ENCODE measurements around the gene UBE2L5. TPM values are rescaled to one million over a fixed set of nuclear protein-coding genes. Genes with fewer than 3 reads are reported as not detected.

The UBE2L5 gene
- total RNA-seq, 1 experiment from 2014 or later: 0.13 TPM

DNA sequence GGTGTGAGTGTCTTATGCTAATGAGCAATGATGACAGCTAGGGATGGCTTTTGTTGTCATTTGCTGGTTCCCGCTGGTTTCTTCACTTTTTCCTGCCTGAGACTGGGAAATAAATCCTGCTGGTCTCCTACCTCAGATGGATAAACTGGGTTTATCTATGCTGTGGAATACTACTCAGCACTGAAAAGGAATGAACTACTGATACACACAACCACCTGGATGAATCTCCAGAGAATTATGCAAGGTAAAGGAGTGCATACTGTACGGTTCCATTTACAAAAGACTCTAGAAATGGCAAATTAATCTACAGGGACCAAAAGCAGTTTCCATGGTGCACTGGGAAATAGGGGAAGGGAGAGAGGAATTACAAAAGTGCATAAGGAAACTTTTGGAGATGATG, 41.2 kb upstream of the UBE2L5 start:
- Mint-ChIP-seq H3K36me3 (no peaks in the 10 kb centered on the region), H3K4me3 (no peak overlapping the region), H3K27me3 (ENCODE audit: low read depth) (no peaks in the 10 kb centered on the region), H3K4me1 (peaks cover 22% of the 10 kb centered on the region), H3K27ac (no peak overlapping the region), H3K9me3 (peaks cover 4% of the 10 kb centered on the region)
- DNase-seq (ENCODE audit: low spot score): no peak
- ChIA-PET CTCF (no interaction called here), POLR2A (no interaction called here)
- no peak for TF ChIP-seq CREM (CRISPR knock-in tag; IDR thresholded peaks at IDR 0.05)
- no peak for ATAC-seq

DNA sequence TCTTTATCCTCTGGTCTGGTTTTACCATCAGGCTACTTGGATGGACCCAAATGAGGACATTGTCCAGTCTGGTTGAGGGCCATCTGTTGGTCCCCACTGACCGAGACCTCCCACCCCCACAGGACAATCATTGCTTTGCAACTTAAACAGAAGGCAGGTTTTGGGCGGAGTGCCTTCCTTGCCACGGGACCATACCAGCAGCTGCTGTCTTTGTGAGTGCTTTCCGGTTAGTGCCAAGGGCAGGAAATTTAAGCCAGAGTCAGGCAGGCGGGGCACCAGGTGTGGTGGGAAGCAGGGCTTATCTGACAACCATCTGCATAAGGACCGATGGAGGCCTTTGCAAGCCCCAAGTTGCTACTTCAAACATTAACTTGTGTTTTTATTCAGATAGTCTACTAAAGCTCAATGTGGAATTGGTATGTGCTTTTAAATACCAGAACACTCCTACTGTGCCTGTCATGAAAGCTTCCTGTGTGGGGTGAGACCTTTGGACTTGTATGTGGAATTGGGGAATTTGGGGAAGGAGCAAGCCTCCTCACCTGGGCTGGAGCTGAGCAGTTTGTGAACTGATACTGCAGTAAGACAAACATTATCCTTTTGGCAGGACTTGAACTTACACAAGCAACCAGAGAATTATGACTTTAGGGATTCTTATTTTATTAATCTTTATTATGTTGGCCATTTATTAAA, 39.3 kb upstream of the UBE2L5 start:
- no peak overlapping the region for H3K4me3 Mint-ChIP-seq
- H3K27me3 Mint-ChIP-seq (ENCODE audit: low read depth): no peaks in the 10 kb centered on the region
- POLR2A ChIA-PET: interaction anchor here (1.0 kb wide), 1 partner anchor 12 kb away, joined by 3 read pairs; no protein-coding TSS in a partner anchor
- H3K9me3 Mint-ChIP-seq: peaks cover 4% of the 10 kb centered on the region
- H3K27ac Mint-ChIP-seq: no peak overlapping the region
- H3K36me3 Mint-ChIP-seq: no peaks in the 10 kb centered on the region
- TF ChIP-seq, protein P1, sequence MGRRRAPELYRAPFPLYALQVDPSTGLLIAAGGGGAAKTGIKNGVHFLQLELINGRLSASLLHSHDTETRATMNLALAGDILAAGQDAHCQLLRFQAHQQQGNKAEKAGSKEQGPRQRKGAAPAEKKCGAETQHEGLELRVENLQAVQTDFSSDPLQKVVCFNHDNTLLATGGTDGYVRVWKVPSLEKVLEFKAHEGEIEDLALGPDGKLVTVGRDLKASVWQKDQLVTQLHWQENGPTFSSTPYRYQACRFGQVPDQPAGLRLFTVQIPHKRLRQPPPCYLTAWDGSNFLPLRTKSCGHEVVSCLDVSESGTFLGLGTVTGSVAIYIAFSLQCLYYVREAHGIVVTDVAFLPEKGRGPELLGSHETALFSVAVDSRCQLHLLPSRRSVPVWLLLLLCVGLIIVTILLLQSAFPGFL (CRISPR knock-in tag; IDR thresholded peaks at IDR 0.05; ENCODE audit: borderline replicate concordance): no peak
- TF ChIP-seq, protein P2, sequence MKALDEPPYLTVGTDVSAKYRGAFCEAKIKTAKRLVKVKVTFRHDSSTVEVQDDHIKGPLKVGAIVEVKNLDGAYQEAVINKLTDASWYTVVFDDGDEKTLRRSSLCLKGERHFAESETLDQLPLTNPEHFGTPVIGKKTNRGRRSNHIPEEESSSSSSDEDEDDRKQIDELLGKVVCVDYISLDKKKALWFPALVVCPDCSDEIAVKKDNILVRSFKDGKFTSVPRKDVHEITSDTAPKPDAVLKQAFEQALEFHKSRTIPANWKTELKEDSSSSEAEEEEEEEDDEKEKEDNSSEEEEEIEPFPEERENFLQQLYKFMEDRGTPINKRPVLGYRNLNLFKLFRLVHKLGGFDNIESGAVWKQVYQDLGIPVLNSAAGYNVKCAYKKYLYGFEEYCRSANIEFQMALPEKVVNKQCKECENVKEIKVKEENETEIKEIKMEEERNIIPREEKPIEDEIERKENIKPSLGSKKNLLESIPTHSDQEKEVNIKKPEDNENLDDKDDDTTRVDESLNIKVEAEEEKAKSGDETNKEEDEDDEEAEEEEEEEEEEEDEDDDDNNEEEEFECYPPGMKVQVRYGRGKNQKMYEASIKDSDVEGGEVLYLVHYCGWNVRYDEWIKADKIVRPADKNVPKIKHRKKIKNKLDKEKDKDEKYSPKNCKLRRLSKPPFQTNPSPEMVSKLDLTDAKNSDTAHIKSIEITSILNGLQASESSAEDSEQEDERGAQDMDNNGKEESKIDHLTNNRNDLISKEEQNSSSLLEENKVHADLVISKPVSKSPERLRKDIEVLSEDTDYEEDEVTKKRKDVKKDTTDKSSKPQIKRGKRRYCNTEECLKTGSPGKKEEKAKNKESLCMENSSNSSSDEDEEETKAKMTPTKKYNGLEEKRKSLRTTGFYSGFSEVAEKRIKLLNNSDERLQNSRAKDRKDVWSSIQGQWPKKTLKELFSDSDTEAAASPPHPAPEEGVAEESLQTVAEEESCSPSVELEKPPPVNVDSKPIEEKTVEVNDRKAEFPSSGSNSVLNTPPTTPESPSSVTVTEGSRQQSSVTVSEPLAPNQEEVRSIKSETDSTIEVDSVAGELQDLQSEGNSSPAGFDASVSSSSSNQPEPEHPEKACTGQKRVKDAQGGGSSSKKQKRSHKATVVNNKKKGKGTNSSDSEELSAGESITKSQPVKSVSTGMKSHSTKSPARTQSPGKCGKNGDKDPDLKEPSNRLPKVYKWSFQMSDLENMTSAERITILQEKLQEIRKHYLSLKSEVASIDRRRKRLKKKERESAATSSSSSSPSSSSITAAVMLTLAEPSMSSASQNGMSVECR (CRISPR knock-in tag; IDR thresholded peaks at IDR 0.05; ENCODE audit: borderline replicate concordance): no peak
- TF ChIP-seq GTF2I (CRISPR knock-in tag; conservative IDR thresholded peaks at IDR 0.05) (no peak), SP1 (CRISPR knock-in tag; conservative IDR thresholded peaks at IDR 0.05) (no peak), ELF4 (CRISPR knock-in tag; IDR thresholded peaks at IDR 0.05; ENCODE audit: low read depth) (no peak), ESRRA (CRISPR knock-in tag; IDR thresholded peaks at IDR 0.05; ENCODE audit: borderline replicate concordance) (no peak), USF2 (CRISPR knock-in tag; IDR thresholded peaks at IDR 0.05) (no peak), TCF7 (CRISPR knock-in tag; IDR thresholded peaks at IDR 0.05; ENCODE audit: low read depth) (no peak), CREB1 (CRISPR knock-in tag; IDR thresholded peaks at IDR 0.05) (no peak), SMAD3 (CRISPR knock-in tag; IDR thresholded peaks at IDR 0.05; ENCODE audit: borderline replicate concordance) (no peak), TEAD4 (CRISPR knock-in tag; IDR thresholded peaks at IDR 0.05) (no peak), GABPB1 (CRISPR knock-in tag; IDR thresholded peaks at IDR 0.05) (no peak), ATF6 (CRISPR knock-in tag; IDR thresholded peaks at IDR 0.05) (no peak)
- CTCF ChIA-PET: no interaction called here
- no peak for DNase-seq (ENCODE audit: low spot score)
- peaks cover 7% of the 10 kb centered on the region for H3K4me1 Mint-ChIP-seq
- no peak for ATAC-seq

All from WTC11 (cell line).